Activated CD4-positive, CD25-positive, alpha-beta regulatory T cell treated with anti-CD3 and anti-CD28 coated beads, Interleukin-2, amount 50 U/mL, for 16 hours (primary cell): ENCODE data around the gene PTPRN2.

Experiments used
- DNase-seq: peaks from one replicate; pipeline ENCODE4 v3.0.0-alpha.2; 2020; ENCODE audit warnings: low read depth, low spot score

Gene PTPRN2

GRCh38 chr7:157690058-157690832, 897.4 kb downstream of the PTPRN2 start:
- no peak for DNase-seq

GRCh38 chr7:157689269-157690057, 898.2 kb downstream of the PTPRN2 start:
- no peak for DNase-seq

- no peak for DNase-seq
These were observed 898.9 kb downstream of the PTPRN2 start for GRCh38 chr7:157688533-157689268.

- DNase-seq, result no peak
These were observed 899.6 kb downstream of the PTPRN2 start for GRCh38 chr7:157687845-157688532.

- DNase-seq, result no peak
These were observed 900.5 kb downstream of the PTPRN2 start for GRCh38 chr7:157687158-157687557.

- no peak for DNase-seq
These were observed 901.2 kb downstream of the PTPRN2 start for GRCh38 chr7:157686285-157686894.

- DNase-seq, result no peak
These were observed 902.0 kb downstream of the PTPRN2 start for GRCh38 chr7:157685430-157686284.

GRCh38 chr7:157684909-157685429, 902.7 kb downstream of the PTPRN2 start:
- DNase-seq, result no peak

GRCh38 chr7:157684157-157684908, 903.3 kb downstream of the PTPRN2 start:
- DNase-seq, result no peak

GRCh38 chr7:157683747-157684156, 903.9 kb downstream of the PTPRN2 start:
- DNase-seq, result no peak

- DNase-seq, result no peak
These were observed 904.5 kb downstream of the PTPRN2 start for GRCh38 chr7:157682946-157683746.

GRCh38 chr7:157682064-157682945, 905.3 kb downstream of the PTPRN2 start:
- no peak for DNase-seq

- DNase-seq, result no peak
These were observed 908.0 kb downstream of the PTPRN2 start for GRCh38 chr7:157679607-157680006.

GRCh38 chr7:157678501-157678900, 909.1 kb downstream of the PTPRN2 start:
- no peak for DNase-seq

GRCh38 chr7:157676456-157677255, 911.0 kb downstream of the PTPRN2 start:
- DNase-seq, result no peak

GRCh38 chr7:157676001-157676400, 911.6 kb downstream of the PTPRN2 start:
- no peak for DNase-seq
